ENCODE data around the gene GSE1.

DNA sequence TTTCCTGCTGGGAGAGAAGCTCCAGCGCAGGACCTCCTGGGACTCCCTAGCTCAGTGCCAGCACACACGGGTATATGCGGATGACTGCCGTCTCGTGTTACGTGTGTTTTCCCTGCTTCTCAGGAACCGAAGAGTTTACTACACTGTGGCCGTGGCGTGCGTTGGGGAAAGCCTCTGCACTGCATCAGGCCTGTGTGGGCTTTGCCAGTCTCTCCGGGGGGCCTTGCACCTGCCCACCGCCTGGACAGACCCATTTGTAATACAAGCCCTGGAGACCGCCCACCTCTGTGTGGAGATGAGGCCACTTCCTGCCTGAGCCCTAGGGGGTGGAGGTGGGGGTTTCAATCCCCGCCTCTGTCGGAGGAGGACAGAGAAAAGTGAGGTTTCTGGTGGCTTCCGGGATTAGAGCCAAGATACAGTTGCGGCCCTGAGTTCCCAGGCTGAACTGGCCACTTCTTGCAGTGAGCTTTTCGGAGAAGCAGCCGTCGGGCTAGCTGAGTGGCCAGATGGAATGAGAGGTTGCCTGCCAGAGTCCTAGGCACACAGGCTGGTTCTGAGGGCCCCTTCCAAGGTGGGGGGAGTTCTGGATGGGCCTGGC is 43.4 kb upstream of the GSE1 start:
- TF ChIP-seq POLR2A (IDR thresholded peaks at IDR 0.05; ENCODE audit: low read length), result no peak
- TF ChIP-seq GATA1 (IDR thresholded peaks at IDR 0.05; ENCODE audit: low read depth, low read length), result no peak
